Epithelial cell of prostate (primary cell): Measurements from ENCODE around the gene RUSC2.
"Not testable (repeated sequence)": the region's sequence is repeated elsewhere in the genome, so short reads cannot be mapped to it uniquely, and the experiment has no call there.

ENCODE experiments used
- DNase-seq: peaks from one replicate; pipeline ENCODE4 v3.0.0-alpha.2; 2011; ENCODE audit warnings: low read depth, low spot score
- H3K27ac ChIP-seq: fragments of 450-650 bp; 2 replicates; pipeline ENCODE4 v1.5.1; 2017; ENCODE audit warnings: mild to moderate bottlenecking

RUSC2 gene

GRCh38 chr9:35519692-35520363, 29.9 kb downstream of the RUSC2 start:
- peak overlapping the region; percentile 98 for H3K27ac ChIP-seq
- no peak for DNase-seq

- peak overlapping the region; percentile 98 for H3K27ac ChIP-seq
- DNase-seq = no peak
Observed at GRCh38 chr9:35520364-35520710, 30.4 kb downstream of the RUSC2 start.

DNA sequence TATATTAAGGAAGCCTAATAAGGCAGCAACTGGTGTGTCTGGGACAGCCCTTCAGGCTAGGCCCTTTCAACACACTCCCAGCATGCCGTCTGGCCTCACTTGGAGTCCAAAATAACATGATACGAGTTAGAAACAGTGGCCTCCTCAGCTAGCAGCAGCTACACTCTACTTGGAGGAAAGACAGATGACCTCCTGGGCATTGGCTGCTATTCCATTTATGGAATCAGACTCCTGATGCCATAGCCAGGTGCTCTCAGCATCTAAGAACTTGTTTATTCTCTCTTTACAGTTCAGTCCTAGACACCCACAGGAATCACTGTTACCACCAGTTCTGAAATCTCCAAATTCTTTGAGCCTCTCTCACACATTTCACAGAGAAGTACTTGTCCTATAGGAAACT, 31.8 kb downstream of the RUSC2 start:
- no peak for DNase-seq
- H3K27ac ChIP-seq = no peak overlapping the region

GRCh38 chr9:35522187-35522586, 32.3 kb downstream of the RUSC2 start:
- no peak overlapping the region for H3K27ac ChIP-seq
- no peak for DNase-seq

- no peak overlapping the region for H3K27ac ChIP-seq
- no peak for DNase-seq
Observed at GRCh38 chr9:35522700-35523099, 32.8 kb downstream of the RUSC2 start.

DNA sequence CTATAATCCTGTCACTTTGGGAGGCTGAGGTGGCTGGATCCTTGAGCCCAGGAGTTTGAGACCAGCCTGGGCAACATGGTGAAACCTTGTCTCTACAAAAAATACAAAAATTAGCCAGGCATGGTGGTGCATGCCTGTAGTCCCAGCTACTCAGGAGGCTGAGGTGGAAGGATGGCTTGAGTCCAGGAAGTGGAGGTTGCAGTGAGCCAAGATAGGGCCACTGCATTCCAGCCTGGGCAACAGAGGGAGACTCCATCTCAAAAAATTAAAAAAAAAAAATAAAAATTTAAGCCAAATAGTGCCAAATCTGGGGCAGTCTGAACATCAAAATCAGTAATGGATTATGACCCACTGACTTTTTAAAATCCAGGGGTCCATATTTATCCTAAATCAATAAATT, 33.6 kb downstream of the RUSC2 start:
- not testable (repeated sequence) for H3K27ac ChIP-seq, DNase-seq

DNA sequence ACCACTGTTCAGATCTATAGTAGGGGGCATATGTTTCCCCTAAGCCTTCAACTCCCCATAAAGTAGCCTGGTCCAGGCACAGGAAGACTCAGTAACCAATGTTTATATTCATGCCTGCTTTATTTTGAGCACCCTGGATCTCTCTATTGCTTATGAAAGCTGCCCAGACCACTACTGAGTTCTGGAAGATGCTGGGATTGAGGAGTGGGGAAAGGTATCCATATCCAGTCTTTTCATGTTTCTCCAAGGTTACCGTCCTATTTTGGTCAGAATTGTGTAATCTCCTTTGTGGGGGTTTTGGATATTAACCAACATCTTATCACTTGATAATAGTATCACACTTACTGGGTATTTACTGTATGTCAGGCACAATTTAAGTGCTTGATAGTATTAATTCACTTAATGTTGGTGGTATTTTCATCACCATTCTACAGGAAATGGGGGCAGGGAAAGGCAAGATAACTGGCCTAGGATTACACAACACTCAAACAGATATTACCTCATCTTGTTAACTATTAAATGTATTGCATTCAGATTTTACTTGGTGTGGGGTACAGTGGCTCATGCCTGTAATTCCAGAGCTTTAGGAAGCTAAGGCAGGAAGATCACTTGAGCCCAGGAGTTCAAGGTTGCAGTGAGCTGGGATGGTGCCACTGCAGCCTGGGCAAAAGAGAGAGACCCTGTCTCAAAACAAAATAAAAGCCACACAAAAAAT, 36.3 kb downstream of the RUSC2 start:
- DNase-seq = no peak
- H3K27ac ChIP-seq = peak overlapping the region; percentile 62

- DNase-seq = no peak
- H3K27ac ChIP-seq = no peak overlapping the region
Observed at GRCh38 chr9:35529161-35529823, 39.4 kb downstream of the RUSC2 start.

- no peak for DNase-seq
- peak overlapping the region; percentile 36 for H3K27ac ChIP-seq
Observed at GRCh38 chr9:35533398-35533797, 43.5 kb downstream of the RUSC2 start.

DNA sequence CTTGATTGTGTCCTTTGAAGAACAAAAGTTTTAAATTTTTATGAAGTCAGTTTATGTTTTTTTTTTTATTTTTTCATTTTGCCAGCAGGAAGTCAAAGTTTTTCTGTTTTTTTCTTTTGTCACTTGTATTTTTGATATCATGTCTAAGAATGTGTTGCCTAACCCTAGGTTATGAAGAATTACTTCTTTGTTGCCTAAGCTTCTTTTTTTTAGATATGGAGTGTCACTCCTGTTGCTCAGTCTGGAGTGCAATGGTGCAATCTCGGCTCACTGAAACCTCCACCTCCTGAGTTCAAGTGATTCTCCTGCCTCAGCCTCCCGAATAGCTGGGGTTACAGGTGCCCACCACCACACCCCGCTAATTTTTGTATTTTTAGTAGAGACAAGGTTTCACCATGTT, 45.0 kb downstream of the RUSC2 start:
- not testable (repeated sequence) for DNase-seq, H3K27ac ChIP-seq

- DNase-seq = no peak
- peak overlapping the region; percentile 71 for H3K27ac ChIP-seq
Observed at GRCh38 chr9:35537913-35538312, 48.0 kb downstream of the RUSC2 start.

- H3K27ac ChIP-seq = peak overlapping the region; percentile 71
Observed at GRCh38 chr9:35538361-35539234, 48.7 kb downstream of the RUSC2 start.

More at GRCh38 chr9:35538361-35539234, 48.7 kb downstream of the RUSC2 start:
- no peak for DNase-seq
